GM06990 (cell line): ENCODE results near the gene PTPN5.
"Not testable (repeated sequence)": the region's sequence is repeated elsewhere in the genome, so short reads cannot be mapped to it uniquely, and the experiment has no call there.

Experiments used
- DNase-seq: peaks from one replicate; pipeline ENCODE4 v3.0.0-alpha.2; 2011; ENCODE audit not compliant: insufficient read length; ENCODE audit errors: extremely low read depth
- H3K27me3 ChIP-seq: replicated peaks from 2 replicates; pipeline ENCODE4 v1.6.0; 2011; ENCODE audit warnings: low read length; ENCODE audit not compliant: control insufficient read depth, insufficient read depth
- H3K36me3 ChIP-seq: 2 replicates; pipeline ENCODE4 v1.5.1; 2011; ENCODE audit warnings: low read length; ENCODE audit not compliant: control insufficient read depth, insufficient read depth
- H3K4me3 ChIP-seq: replicated peaks from 2 replicates; pipeline ENCODE4 v1.5.1; 2011; ENCODE audit warnings: low read depth, mild to moderate bottlenecking, control low read depth, low read length
- TF ChIP-seq, protein P1 (sequence below): IDR thresholded peaks from 2 replicates; pipeline ENCODE4 v1.5.1; 2011; ENCODE audit warnings: low read length, control low read depth, mild to moderate bottlenecking, inconsistent platforms; ENCODE audit not compliant: insufficient read depth, poor library complexity, severe bottlenecking

Gene PTPN5

DNA sequence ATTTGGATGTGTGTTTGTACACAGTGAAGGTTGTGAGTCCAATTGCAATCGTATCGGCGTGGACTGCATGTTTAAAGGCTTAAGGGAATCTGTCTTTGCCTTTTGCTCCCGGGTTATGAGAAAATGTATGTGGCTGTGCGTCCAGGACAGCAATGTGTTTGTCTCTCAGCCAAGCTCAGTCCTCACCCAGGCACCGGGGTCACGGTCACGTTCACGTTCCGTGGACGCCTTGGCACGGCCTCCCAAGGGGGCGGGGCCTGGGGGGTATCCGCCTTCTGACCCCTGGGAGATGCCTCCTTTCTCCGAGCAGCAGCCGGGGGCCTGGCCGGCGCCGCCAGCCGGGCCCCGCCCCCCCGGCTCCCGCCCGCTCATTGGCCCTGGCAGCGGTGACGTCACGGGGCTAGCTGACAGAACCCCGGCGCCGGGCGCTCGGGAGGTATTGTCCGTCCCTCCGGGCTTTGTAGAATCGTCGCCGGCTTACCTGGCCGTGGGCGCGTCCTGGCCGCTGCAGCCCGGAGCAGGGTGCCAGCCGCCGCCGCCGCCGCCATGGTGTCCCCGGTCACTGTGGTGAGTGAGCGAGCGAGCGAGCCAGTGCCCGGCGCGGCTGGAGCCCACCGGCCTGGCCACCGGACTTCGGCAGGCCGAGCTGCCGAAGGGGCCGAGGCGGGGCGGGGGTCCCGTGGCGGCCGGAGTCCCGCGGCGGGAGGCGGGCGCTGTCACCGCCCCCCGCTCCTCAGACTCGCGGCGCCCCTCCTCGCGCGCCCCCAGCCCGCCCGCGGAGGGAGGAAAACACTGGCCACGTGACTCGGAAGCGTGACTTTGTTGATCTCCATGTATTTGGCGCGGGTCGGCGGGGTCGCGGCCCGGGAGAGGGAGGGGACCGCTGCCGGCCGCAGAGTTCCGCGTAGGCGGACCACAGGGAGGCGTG is 93.0 kb downstream of the PTPN5 start, which contains the start of gene TMEM86A:
TSS of gene TMEM86A (plus strand) at position 439 of the 928 bp plus-strand sequence. CDS start at position 547, 108 bp downstream.
- Histone ChIP-seq H3K36me3 (no peaks in the 10 kb centered on the region), H3K4me3 (peak within 1 kb of the TSS; percentile 60), H3K27me3 (no peaks in the 10 kb centered on the region; the same call in 1 of the 2 replicates)
- TF ChIP-seq, protein P1, sequence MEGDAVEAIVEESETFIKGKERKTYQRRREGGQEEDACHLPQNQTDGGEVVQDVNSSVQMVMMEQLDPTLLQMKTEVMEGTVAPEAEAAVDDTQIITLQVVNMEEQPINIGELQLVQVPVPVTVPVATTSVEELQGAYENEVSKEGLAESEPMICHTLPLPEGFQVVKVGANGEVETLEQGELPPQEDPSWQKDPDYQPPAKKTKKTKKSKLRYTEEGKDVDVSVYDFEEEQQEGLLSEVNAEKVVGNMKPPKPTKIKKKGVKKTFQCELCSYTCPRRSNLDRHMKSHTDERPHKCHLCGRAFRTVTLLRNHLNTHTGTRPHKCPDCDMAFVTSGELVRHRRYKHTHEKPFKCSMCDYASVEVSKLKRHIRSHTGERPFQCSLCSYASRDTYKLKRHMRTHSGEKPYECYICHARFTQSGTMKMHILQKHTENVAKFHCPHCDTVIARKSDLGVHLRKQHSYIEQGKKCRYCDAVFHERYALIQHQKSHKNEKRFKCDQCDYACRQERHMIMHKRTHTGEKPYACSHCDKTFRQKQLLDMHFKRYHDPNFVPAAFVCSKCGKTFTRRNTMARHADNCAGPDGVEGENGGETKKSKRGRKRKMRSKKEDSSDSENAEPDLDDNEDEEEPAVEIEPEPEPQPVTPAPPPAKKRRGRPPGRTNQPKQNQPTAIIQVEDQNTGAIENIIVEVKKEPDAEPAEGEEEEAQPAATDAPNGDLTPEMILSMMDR: no peak
- DNase-seq: peak; percentile 83

DNA sequence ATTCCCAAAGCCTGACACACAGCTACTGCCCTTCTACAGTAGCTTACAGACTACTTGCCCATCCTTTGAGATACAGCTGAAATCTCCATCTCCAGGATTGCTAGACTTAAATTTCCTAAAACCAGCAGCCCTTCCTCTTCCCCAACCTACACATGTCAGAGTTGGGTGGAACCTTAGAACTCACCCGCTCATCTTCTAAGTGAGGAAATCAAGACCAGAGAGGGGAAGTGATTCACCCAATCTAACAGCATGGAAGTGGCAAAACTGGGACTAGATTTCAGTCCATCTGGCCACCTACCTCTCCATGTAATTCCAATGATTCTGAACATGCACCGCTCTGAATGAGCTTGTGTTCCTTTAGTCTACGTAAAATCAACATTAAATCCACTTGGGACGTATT is 94.0 kb downstream of the PTPN5 start:
- no peak for DNase-seq
- Histone ChIP-seq H3K36me3 (no peaks in the 10 kb centered on the region), H3K27me3 (no peaks in the 10 kb centered on the region; the same call in 1 of the 2 replicates), H3K4me3 (no peak overlapping the region)
- TF ChIP-seq, protein P1: no peak

DNA sequence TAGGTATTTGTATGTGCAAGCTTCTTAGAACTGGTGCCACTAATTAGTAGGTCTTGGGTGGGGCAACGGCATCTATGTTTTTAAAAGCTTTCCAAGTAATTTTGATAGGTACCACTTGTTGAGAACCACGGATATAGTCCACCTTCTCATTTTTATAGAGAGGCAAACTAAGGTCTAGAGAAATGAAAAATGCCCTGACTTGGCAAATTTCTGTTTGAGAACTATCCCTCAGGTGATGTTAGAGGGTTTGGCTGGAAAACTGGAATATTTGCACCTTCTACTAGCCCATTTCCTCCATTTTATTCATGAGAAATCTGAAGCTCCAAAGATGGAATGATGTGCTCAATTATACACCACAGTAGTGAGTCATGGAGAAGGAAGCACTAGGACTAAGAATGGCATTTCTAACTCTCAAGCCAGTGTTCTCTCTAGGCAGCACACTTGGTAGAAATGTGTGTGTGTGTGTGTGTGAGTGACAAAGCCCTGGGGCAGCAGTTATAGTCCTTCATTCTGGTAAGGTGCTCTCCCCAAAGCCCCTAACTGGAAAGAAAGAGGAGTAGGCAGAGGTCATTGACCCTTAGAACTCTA is 94.9 kb downstream of the PTPN5 start:
- DNase-seq: no peak
- Histone ChIP-seq H3K4me3 (no peak overlapping the region), H3K27me3 (no peaks in the 10 kb centered on the region; the same call in 1 of the 2 replicates), H3K36me3 (no peaks in the 10 kb centered on the region)
- TF ChIP-seq, protein P1: no peak

DNA sequence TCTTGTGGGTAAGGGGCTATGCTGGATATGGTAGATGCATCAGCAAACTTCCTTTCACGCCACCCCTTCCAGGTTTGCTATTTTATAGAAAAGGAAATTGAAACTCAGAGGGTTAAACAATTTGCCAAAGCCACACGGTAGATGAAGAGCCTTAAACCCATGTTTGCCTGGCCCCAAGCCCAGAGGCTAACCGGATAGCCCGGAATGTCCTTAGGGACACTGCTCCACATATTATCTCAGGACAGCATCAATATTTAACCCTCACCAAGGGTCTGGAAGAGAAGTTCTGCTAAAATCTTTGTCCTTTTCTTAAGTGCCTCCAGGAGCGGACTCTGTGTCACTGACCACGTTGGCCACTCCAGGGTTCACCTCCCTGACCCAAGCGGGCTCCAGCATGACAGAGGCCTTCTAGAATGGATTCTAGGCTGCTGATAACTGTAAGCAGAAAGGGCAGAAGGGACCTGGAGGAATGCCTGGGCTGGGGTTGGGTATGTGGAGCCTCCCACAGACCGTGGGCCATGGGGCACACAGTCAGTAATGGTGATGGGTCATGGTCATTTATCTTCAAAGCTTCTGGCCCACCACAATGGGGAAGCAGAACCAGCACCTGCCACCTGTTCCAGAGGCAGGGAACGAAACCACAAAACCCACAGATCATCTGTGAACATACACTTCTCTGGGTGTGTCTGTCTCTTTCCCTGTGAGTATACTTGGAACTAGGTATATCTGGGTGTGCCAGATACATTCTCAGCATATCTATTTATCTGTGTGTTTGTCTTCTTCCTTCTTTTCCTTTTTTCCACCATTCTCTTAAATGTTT is 98.4 kb downstream of the PTPN5 start:
- H3K4me3 ChIP-seq: no peak overlapping the region
- no peaks in the 10 kb centered on the region for H3K27me3 ChIP-seq
- no peak for DNase-seq
- H3K36me3 ChIP-seq: no peaks in the 10 kb centered on the region
- TF ChIP-seq, protein P1: no peak

DNA sequence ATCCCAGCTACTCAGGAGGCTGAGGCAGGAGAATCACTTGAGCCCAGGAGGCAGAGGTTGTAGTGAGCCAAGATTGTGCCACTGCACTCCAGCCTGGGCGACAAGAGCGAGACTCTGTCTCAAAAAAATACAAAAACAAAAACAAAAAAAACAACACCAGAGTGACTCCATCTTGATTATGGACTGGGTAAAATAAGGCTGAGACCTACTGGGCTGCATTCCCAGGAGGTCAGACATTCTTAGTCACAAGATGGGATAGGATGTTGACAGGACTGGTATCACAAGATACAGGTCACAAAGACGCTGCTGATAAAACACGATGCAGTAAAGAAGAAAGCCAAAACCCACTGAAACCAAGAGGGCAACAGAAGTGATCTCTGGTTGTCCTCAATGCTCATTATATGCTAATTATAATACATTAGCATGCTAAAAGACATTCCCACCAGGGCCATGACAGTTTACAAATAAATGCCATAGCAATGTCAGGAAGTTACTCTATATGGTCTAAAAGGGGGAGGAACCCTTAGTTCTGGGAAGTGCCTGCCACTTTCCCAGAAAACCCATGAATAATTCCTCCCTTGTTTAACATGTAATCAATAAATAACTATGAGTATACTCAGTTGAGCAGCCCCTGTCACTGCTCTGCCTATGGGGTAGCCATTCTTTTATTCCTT is 100.0 kb downstream of the PTPN5 start:
- not testable (repeated sequence) for H3K36me3 ChIP-seq, DNase-seq, H3K27me3 ChIP-seq, H3K4me3 ChIP-seq
